ENCODE results near the gene YIF1B. TPM values are rescaled to one million over a fixed set of nuclear protein-coding genes. Genes with fewer than 3 reads are reported as not detected.

The YIF1B gene
- total RNA-seq, 2 experiments from 2014 or later: 15.9 to 17.1 TPM

GRCh38 chr19:38317104-38317612 lies 1.4 kb upstream of the YIF1B start:
- H3K27ac ChIP-seq (ENCODE audit: low read depth in 1 of 2, low read length in 2 of 2): peak overlapping the region; percentile 10 to 88
- no peaks in the 10 kb centered on the region for H3K27me3 ChIP-seq (ENCODE audit: control insufficient read depth in 1 of 2, insufficient read depth in 2 of 2, low read length in 2 of 2)
- intact Hi-C loops (cut with DNase I, micrococcal nuclease): loop anchor here in 1 of 2 experiments (2.0 to 5.0 kb wide), 2 partner anchors 52 to 410 kb away; partner anchors contain the start of genes SIPA1L3, SPINT2 and WDR87
- Mint-ChIP-seq H3K4me3 (peak overlapping the region; percentile 90), H3K36me3 (ENCODE audit: low read depth) (no peaks in the 10 kb centered on the region), H3K27me3 (no peaks in the 10 kb centered on the region), H3K4me1 (ENCODE audit: low read depth) (peaks cover 57% of the 10 kb centered on the region), H3K27ac (peak overlapping the region; percentile 88), H3K9me3 (no peaks in the 10 kb centered on the region)
- peaks cover 60% of the 10 kb centered on the region for H3K4me1 ChIP-seq (ENCODE audit: insufficient read depth, low read length)
- no peaks in the 10 kb centered on the region for H3K36me3 ChIP-seq (ENCODE audit: insufficient read depth, low read length)
- DNase-seq (peak in 8 of 14 experiments; percentile 13 to 72 (median 48)), ATAC-seq (ENCODE audit: poor library complexity) (no peak)
- H3K9me3 ChIP-seq (ENCODE audit: control insufficient read depth in 1 of 2, insufficient read depth in 1 of 2, low read length in 2 of 2): no peaks in the 10 kb centered on the region
- TF ChIP-seq, protein P1, sequence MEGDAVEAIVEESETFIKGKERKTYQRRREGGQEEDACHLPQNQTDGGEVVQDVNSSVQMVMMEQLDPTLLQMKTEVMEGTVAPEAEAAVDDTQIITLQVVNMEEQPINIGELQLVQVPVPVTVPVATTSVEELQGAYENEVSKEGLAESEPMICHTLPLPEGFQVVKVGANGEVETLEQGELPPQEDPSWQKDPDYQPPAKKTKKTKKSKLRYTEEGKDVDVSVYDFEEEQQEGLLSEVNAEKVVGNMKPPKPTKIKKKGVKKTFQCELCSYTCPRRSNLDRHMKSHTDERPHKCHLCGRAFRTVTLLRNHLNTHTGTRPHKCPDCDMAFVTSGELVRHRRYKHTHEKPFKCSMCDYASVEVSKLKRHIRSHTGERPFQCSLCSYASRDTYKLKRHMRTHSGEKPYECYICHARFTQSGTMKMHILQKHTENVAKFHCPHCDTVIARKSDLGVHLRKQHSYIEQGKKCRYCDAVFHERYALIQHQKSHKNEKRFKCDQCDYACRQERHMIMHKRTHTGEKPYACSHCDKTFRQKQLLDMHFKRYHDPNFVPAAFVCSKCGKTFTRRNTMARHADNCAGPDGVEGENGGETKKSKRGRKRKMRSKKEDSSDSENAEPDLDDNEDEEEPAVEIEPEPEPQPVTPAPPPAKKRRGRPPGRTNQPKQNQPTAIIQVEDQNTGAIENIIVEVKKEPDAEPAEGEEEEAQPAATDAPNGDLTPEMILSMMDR (IDR thresholded peaks at IDR 0.05): no peak
- ChIA-PET POLR2A (interaction anchor here (1.0 kb wide), 1 partner anchor 57 kb away, joined by 5 read pairs; the partner anchor contains the start of gene PSMD8), CTCF (no interaction called here)
- peak overlapping the region; percentile 71 for H3K4me3 ChIP-seq (ENCODE audit: low read length)

- no peak for DNase-seq
- ChIA-PET POLR2A (interaction anchor here (1.0 to 1.2 kb wide), 2 partner anchors 52 to 57 kb away, joined by 3 to 5 read pairs; partner anchors contain the start of genes PSMD8 and SPINT2), CTCF (no interaction called here)
- H3K36me3 ChIP-seq (ENCODE audit: insufficient read depth, low read length): no peaks in the 10 kb centered on the region
- Mint-ChIP-seq H3K36me3 (ENCODE audit: low read depth) (no peaks in the 10 kb centered on the region), H3K4me1 (ENCODE audit: low read depth) (peaks cover 52% of the 10 kb centered on the region), H3K27ac (peak overlapping the region; percentile 88), H3K4me3 (peak overlapping the region; percentile 90), H3K27me3 (no peaks in the 10 kb centered on the region), H3K9me3 (no peaks in the 10 kb centered on the region)
- ATAC-seq (ENCODE audit: poor library complexity): peak; percentile 14
- intact Hi-C loops (cut with DNase I, micrococcal nuclease): loop anchor here (1.0 to 5.0 kb wide), 5 partner anchors 19 to 409 kb away; partner anchors contain the start of genes CATSPERG (in 1 of the 2), PSMD8 (in 1 of the 2), SIPA1L3 (in 1 of the 2) and SPINT2 (in 1 of the 2)
- no peaks in the 10 kb centered on the region for H3K27me3 ChIP-seq (ENCODE audit: control insufficient read depth in 1 of 2, insufficient read depth in 2 of 2, low read length in 2 of 2)
- no peaks in the 10 kb centered on the region for H3K9me3 ChIP-seq (ENCODE audit: control insufficient read depth in 1 of 2, insufficient read depth in 1 of 2, low read length in 2 of 2)
- peak overlapping the region; percentile 79 to 88 for H3K27ac ChIP-seq (ENCODE audit: low read depth in 1 of 2, low read length in 2 of 2)
- TF ChIP-seq, protein P1 (IDR thresholded peaks at IDR 0.05): no peak
- H3K4me1 ChIP-seq (ENCODE audit: insufficient read depth, low read length): peaks cover 58% of the 10 kb centered on the region
- peak overlapping the region; percentile 71 for H3K4me3 ChIP-seq (ENCODE audit: low read length)
These were observed 825 bp upstream of the YIF1B start for GRCh38 chr19:38316477-38317067.

GRCh38 chr19:38310986-38311385 lies 4.8 kb downstream of the YIF1B start:
- Mint-ChIP-seq H3K4me3 (no peak overlapping the region), H3K27me3 (no peaks in the 10 kb centered on the region), H3K4me1 (ENCODE audit: low read depth) (peaks cover 10% of the 10 kb centered on the region), H3K27ac (no peak overlapping the region), H3K9me3 (no peaks in the 10 kb centered on the region), H3K36me3 (ENCODE audit: low read depth) (peaks cover 33% of the 10 kb centered on the region)
- POLR2A ChIA-PET: no interaction called here
- Histone ChIP-seq H3K4me3 (ENCODE audit: low read length) (no peak overlapping the region), H3K9me3 (ENCODE audit: control insufficient read depth in 1 of 2, insufficient read depth in 1 of 2, low read length in 2 of 2) (no peaks in the 10 kb centered on the region), H3K36me3 (ENCODE audit: insufficient read depth, low read length) (peaks cover 15% of the 10 kb centered on the region), H3K4me1 (ENCODE audit: insufficient read depth, low read length) (peaks cover 10% of the 10 kb centered on the region), H3K27ac (ENCODE audit: low read depth in 1 of 2, low read length in 2 of 2) (no peak overlapping the region), H3K27me3 (ENCODE audit: control insufficient read depth in 1 of 2, insufficient read depth in 2 of 2, low read length in 2 of 2) (no peaks in the 10 kb centered on the region)
- intact Hi-C loops (cut with DNase I, micrococcal nuclease): loop anchor here in 1 of 2 experiments (5.0 kb wide), 1 partner anchor 44 kb away; no protein-coding TSS in a partner anchor
- CTCF ChIA-PET: interaction anchor here (0.5 kb wide), 1 partner anchor 603 kb away, joined by 3 read pairs; no protein-coding TSS in a partner anchor
- ATAC-seq (ENCODE audit: poor library complexity) (no peak), DNase-seq (no peak)
- TF ChIP-seq, protein P1 (IDR thresholded peaks at IDR 0.05): no peak
